ENCODE results near the gene MSI2. TPM values are rescaled to one million over a fixed set of nuclear protein-coding genes. Genes with fewer than 3 reads are reported as not detected.

MSI2 gene
- total RNA-seq, 1 donor from 2014 or later = 178 TPM

- intact Hi-C loops (cut with micrococcal nuclease) = no loop called here
Measured at GRCh38 chr17:57245786-57246185, 10.5 kb upstream of the MSI2 start.

GRCh38 chr17:57246257-57246656 lies 10.1 kb upstream of the MSI2 start:
- intact Hi-C loops (cut with micrococcal nuclease) = no loop called here

GRCh38 chr17:57247261-57247660 lies 9.1 kb upstream of the MSI2 start:
- intact Hi-C loops (cut with micrococcal nuclease) = no loop called here

- intact Hi-C loops (cut with micrococcal nuclease) = no loop called here
Measured at GRCh38 chr17:57247913-57248312, 8.4 kb upstream of the MSI2 start.

- intact Hi-C loops (cut with micrococcal nuclease) = no loop called here
Measured at GRCh38 chr17:57249520-57249919, 6.8 kb upstream of the MSI2 start.

- intact Hi-C loops (cut with micrococcal nuclease) = loop anchor here (10.0 kb wide), 1 partner anchor 904 kb away; no protein-coding TSS in a partner anchor
Measured at GRCh38 chr17:57251211-57251787, 5.0 kb upstream of the MSI2 start.

GRCh38 chr17:57253362-57254065 lies 2.8 kb upstream of the MSI2 start:
- intact Hi-C loops (cut with micrococcal nuclease) = loop anchor here (2.0 to 10.0 kb wide), 2 partner anchors 201 to 901 kb away; no protein-coding TSS in a partner anchor

GRCh38 chr17:57255182-57255775 lies 1.0 kb upstream of the MSI2 start:
- intact Hi-C loops (cut with micrococcal nuclease) = loop anchor here (2.0 to 10.0 kb wide), 8 partner anchors 102 to 1262 kb away; partner anchors contain the start of gene VEZF1

GRCh38 chr17:57256708-57257112 lies 387 bp downstream of the MSI2 start:
- intact Hi-C loops (cut with micrococcal nuclease) = loop anchor here (1.0 to 10.0 kb wide), 17 partner anchors 13 to 1261 kb away; partner anchors contain the start of genes C17orf67, MRPS23, SCPEP1 and SRSF1

GRCh38 chr17:57257195-57257894 lies 1.0 kb downstream of the MSI2 start:
- intact Hi-C loops (cut with micrococcal nuclease) = loop anchor here (1.0 to 10.0 kb wide), 16 partner anchors 14 to 1260 kb away; partner anchors contain the start of genes C17orf67, MRPS23, SCPEP1 and VEZF1

GRCh38 chr17:57257895-57258851 lies 1.9 kb downstream of the MSI2 start:
- intact Hi-C loops (cut with micrococcal nuclease) = loop anchor here (1.0 to 10.0 kb wide), 16 partner anchors 15 to 1259 kb away; partner anchors contain the start of genes C17orf67, MRPS23, SCPEP1 and VEZF1

GRCh38 chr17:57259306-57259705 lies 3.0 kb downstream of the MSI2 start:
- intact Hi-C loops (cut with micrococcal nuclease) = loop anchor here (5.0 to 10.0 kb wide), 7 partner anchors 98 to 1258 kb away; partner anchors contain the start of gene VEZF1

- intact Hi-C loops (cut with micrococcal nuclease) = loop anchor here (5.0 to 10.0 kb wide), 7 partner anchors 97 to 1257 kb away; partner anchors contain the start of gene VEZF1
Measured at GRCh38 chr17:57259817-57260216, 3.5 kb downstream of the MSI2 start.

- intact Hi-C loops (cut with micrococcal nuclease) = no loop called here
Measured at GRCh38 chr17:57260325-57261083, 4.2 kb downstream of the MSI2 start.

- intact Hi-C loops (cut with micrococcal nuclease) = no loop called here
Measured at GRCh38 chr17:57261084-57261461, 4.8 kb downstream of the MSI2 start.

GRCh38 chr17:57262557-57262956 lies 6.2 kb downstream of the MSI2 start:
- intact Hi-C loops (cut with micrococcal nuclease) = no loop called here

GRCh38 chr17:57264250-57264649 lies 7.9 kb downstream of the MSI2 start:
- intact Hi-C loops (cut with micrococcal nuclease) = no loop called here

- intact Hi-C loops (cut with micrococcal nuclease) = no loop called here
Measured at GRCh38 chr17:57264776-57265175, 8.5 kb downstream of the MSI2 start.

- intact Hi-C loops (cut with micrococcal nuclease) = no loop called here
Measured at GRCh38 chr17:57266902-57267311, 10.6 kb downstream of the MSI2 start.

Data from T-helper 1 cell treated with Interleukin-12 subunit alpha and Interleukin-12 subunit beta and Interleukin-4 antibody, amounts not matched to agents 30 ng/mL and 1 ng/mL, for 36 hours (primary cell).